ENCODE results near the gene KLHDC4.

Gene KLHDC4

DNA sequence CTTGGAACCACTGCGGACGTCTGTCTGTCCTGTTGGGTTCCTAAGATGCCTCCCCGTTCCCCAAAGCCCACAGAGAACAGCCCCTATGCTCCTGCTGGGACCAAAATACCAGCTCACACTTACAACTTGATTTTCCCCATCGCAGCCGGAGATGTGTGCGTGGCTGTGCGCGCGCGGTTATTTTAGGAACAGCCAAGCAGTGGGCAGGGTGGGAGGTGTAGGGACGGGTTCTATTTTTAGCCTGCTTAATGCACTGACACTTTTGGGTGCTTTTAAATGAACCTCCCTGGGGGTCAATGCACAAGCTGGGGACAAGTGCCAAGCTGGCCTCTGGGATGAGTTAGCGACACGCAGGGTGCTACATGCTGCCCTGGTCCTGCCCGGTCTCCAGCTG is 74.1 kb downstream of the KLHDC4 start:
- Histone ChIP-seq H3K27ac (ENCODE audit: low read depth, low read length) (no peak overlapping the region), H3K4me3 (ENCODE audit: insufficient read depth, low read length, poor library complexity, severe bottlenecking) (no peak overlapping the region), H4K20me1 (ENCODE audit: low read depth, low read length) (no peaks in the 10 kb centered on the region), H3K9me3 (ENCODE audit: insufficient read depth, low read length) (no peaks in the 10 kb centered on the region), H3K4me2 (ENCODE audit: low read depth, low read length, poor library complexity, severe bottlenecking) (no peak overlapping the region), H3K9me2 (replicated peaks; ENCODE audit: insufficient read depth, low read length) (no peaks in the 10 kb centered on the region), H3K79me2 (ENCODE audit: insufficient read depth, low read length) (no peaks in the 10 kb centered on the region), H2AFZ (ENCODE audit: low read depth, low read length, severe bottlenecking) (no peak overlapping the region), H3K36me3 (ENCODE audit: low read length) (no peaks in the 10 kb centered on the region), H3K27me3 (ENCODE audit: low read length) (no peaks in the 10 kb centered on the region), H3K9ac (ENCODE audit: low read length) (no peak overlapping the region), H3F3A (ENCODE audit: insufficient read depth) (no peaks in the 10 kb centered on the region)
- TF ChIP-seq EZH2phosphoT487 (conservative IDR thresholded peaks at IDR 0.05; ENCODE audit: low read length): no peak
- TF ChIP-seq, protein P1, sequence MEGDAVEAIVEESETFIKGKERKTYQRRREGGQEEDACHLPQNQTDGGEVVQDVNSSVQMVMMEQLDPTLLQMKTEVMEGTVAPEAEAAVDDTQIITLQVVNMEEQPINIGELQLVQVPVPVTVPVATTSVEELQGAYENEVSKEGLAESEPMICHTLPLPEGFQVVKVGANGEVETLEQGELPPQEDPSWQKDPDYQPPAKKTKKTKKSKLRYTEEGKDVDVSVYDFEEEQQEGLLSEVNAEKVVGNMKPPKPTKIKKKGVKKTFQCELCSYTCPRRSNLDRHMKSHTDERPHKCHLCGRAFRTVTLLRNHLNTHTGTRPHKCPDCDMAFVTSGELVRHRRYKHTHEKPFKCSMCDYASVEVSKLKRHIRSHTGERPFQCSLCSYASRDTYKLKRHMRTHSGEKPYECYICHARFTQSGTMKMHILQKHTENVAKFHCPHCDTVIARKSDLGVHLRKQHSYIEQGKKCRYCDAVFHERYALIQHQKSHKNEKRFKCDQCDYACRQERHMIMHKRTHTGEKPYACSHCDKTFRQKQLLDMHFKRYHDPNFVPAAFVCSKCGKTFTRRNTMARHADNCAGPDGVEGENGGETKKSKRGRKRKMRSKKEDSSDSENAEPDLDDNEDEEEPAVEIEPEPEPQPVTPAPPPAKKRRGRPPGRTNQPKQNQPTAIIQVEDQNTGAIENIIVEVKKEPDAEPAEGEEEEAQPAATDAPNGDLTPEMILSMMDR (IDR thresholded peaks at IDR 0.05; ENCODE audit: insufficient read depth, low read length, poor library complexity, severe bottlenecking): no peak

DNA sequence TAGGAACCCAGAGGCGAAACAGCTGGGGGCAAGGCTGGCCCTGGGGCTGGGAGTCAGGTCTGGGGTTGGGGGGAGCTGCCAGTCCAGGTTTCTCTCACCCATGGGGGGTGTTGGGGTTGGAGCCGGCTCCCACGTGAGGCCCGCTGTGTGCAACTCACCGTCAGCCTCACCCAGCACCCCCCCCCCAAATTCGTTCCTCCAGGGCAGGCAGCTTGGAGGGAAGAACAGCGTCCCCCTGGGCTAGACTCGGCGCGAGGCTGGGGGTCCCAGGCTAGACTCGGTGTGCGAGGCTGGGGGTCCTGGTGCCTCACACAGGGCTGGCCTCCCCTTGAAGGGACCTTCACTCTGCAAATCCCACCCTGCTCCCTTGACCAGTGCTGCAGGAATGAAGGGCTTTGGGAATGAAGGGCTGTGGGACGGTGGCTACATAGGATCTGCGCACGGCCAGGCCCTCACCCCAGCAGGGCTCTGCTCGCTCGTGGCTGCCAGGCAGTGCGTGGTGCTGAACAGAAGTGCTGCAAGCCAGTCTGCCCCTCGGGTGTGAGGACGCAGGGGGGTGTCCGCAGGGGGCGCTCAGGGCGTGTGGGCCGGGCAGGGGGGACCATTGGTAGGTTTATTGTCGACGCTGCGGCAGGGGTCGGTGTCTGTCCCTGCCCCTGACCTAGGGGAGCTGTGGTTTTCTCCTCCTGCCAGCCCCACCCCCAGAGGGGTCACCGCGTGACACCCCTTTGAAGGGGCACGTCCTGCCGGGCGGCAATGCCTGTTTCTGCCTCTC is 74.7 kb downstream of the KLHDC4 start:
- Histone ChIP-seq H3K9ac (ENCODE audit: low read length) (no peak overlapping the region), H3K9me3 (ENCODE audit: insufficient read depth, low read length) (no peaks in the 10 kb centered on the region), H3K9me2 (replicated peaks; ENCODE audit: insufficient read depth, low read length) (no peaks in the 10 kb centered on the region), H3K79me2 (ENCODE audit: insufficient read depth, low read length) (no peaks in the 10 kb centered on the region), H3K27ac (ENCODE audit: low read depth, low read length) (no peak overlapping the region), H3K27me3 (ENCODE audit: low read length) (no peaks in the 10 kb centered on the region), H4K20me1 (ENCODE audit: low read depth, low read length) (no peaks in the 10 kb centered on the region), H3K4me3 (ENCODE audit: insufficient read depth, low read length, poor library complexity, severe bottlenecking) (no peak overlapping the region), H3K4me2 (ENCODE audit: low read depth, low read length, poor library complexity, severe bottlenecking) (no peak overlapping the region), H3K36me3 (ENCODE audit: low read length) (no peaks in the 10 kb centered on the region), H2AFZ (ENCODE audit: low read depth, low read length, severe bottlenecking) (no peak overlapping the region), H3F3A (ENCODE audit: insufficient read depth) (no peaks in the 10 kb centered on the region)
- TF ChIP-seq, protein P1 (IDR thresholded peaks at IDR 0.05; ENCODE audit: insufficient read depth, low read length, poor library complexity, severe bottlenecking): no peak
- no peak for TF ChIP-seq EZH2phosphoT487 (conservative IDR thresholded peaks at IDR 0.05; ENCODE audit: low read length)

- Histone ChIP-seq H3K27me3 (ENCODE audit: low read length) (no peaks in the 10 kb centered on the region), H2AFZ (ENCODE audit: low read depth, low read length, severe bottlenecking) (no peak overlapping the region), H3K36me3 (ENCODE audit: low read length) (no peaks in the 10 kb centered on the region), H3K79me2 (ENCODE audit: insufficient read depth, low read length) (no peaks in the 10 kb centered on the region), H3K9me3 (ENCODE audit: insufficient read depth, low read length) (no peaks in the 10 kb centered on the region), H4K20me1 (ENCODE audit: low read depth, low read length) (no peaks in the 10 kb centered on the region), H3K4me3 (ENCODE audit: insufficient read depth, low read length, poor library complexity, severe bottlenecking) (no peak overlapping the region), H3K4me2 (ENCODE audit: low read depth, low read length, poor library complexity, severe bottlenecking) (no peak overlapping the region), H3K27ac (ENCODE audit: low read depth, low read length) (no peak overlapping the region), H3F3A (ENCODE audit: insufficient read depth) (no peaks in the 10 kb centered on the region), H3K9me2 (replicated peaks; ENCODE audit: insufficient read depth, low read length) (no peaks in the 10 kb centered on the region), H3K9ac (ENCODE audit: low read length) (no peak overlapping the region)
- TF ChIP-seq, protein P1 (IDR thresholded peaks at IDR 0.05; ENCODE audit: insufficient read depth, low read length, poor library complexity, severe bottlenecking): no peak
- TF ChIP-seq EZH2phosphoT487 (conservative IDR thresholded peaks at IDR 0.05; ENCODE audit: low read length): no peak
Measured at GRCh38 chr16:87689956-87690465, 75.8 kb downstream of the KLHDC4 start.

All from SU-DHL-6 (cell line).